Keratinocyte (primary cell): ENCODE measurements around the gene TMA7. TPM values are rescaled to one million over a fixed set of nuclear protein-coding genes. Genes with fewer than 3 reads are reported as not detected.

ENCODE experiments used
- DNase-seq: peaks from one replicate; pipeline ENCODE4 v3.0.0-alpha.2; 2011; ENCODE audit warnings: low read depth, missing footprints, low spot score
- FAIRE-seq: peaks from 2 replicates; lab custom pipeline; 2011; peaks lifted over from hg19 to GRCh38; lab: Jason Lieb, UNC
- H2AFZ ChIP-seq: 2 replicates; pipeline ENCODE4 v1.6.0; 2012; ENCODE audit warnings: low read length, control low read depth, inconsistent platforms; ENCODE audit not compliant: control insufficient read depth
- H3K27ac ChIP-seq: 2 replicates; pipeline ENCODE4 v1.5.1; 2011; ENCODE audit warnings: low read length; ENCODE audit not compliant: control insufficient read depth, insufficient read depth
- H3K27me3 ChIP-seq: 3 replicates; pipeline ENCODE4 v1.6.0; 2011; ENCODE audit warnings: low read length; ENCODE audit not compliant: control insufficient read depth, insufficient read depth; ENCODE audit errors: extremely low read depth
- H3K36me3 ChIP-seq, 2 experiments: 2 replicates in 1 of 2; 3 replicates in 1 of 2; pipeline ENCODE4 v1.5.1; 2011; ENCODE audit warnings: low read length in 2 of 2, mild to moderate bottlenecking in 1 of 2; ENCODE audit not compliant: control insufficient read depth in 2 of 2, insufficient read depth in 2 of 2; ENCODE audit errors: extremely low read depth in 1 of 2
- H3K4me1 ChIP-seq: 3 replicates; pipeline ENCODE4 v1.5.1; 2011; ENCODE audit warnings: low read length; ENCODE audit not compliant: control insufficient read depth, insufficient read depth; ENCODE audit errors: extremely low read depth
- H3K4me2 ChIP-seq: 3 replicates; pipeline ENCODE4 v1.6.0; 2011; ENCODE audit warnings: low read depth, low read length; ENCODE audit not compliant: control insufficient read depth, insufficient read depth; ENCODE audit errors: extremely low read depth
- H3K4me3 ChIP-seq, 3 experiments: fragments of 200-600 bp in 1 of 3; sonication (generic) in 1 of 3; 2 replicates in 2 of 3; 3 replicates in 1 of 3; pipeline ENCODE4 v1.5.1; 2011 to 2016; ENCODE audit warnings: low read length in 3 of 3, mild to moderate bottlenecking in 3 of 3, control low read depth in 2 of 3, inconsistent platforms in 1 of 3, low read depth in 1 of 3, mixed read lengths in 1 of 3, mixed run types in 1 of 3, moderate library complexity in 1 of 3; ENCODE audit not compliant: control insufficient read depth in 2 of 3, insufficient read depth in 2 of 3; ENCODE audit errors: extremely low read depth in 1 of 3
- H3K79me2 ChIP-seq: 2 replicates; pipeline ENCODE4 v1.6.0; 2012; ENCODE audit warnings: low read length; ENCODE audit not compliant: control insufficient read depth, insufficient read depth
- H3K9ac ChIP-seq: 3 replicates; pipeline ENCODE4 v1.6.0; 2011; ENCODE audit warnings: low read length; ENCODE audit not compliant: control insufficient read depth, insufficient read depth; ENCODE audit errors: extremely low read depth
- H3K9me1 ChIP-seq: 3 replicates; pipeline ENCODE4 v1.6.0; 2011; ENCODE audit warnings: low read length; ENCODE audit not compliant: control insufficient read depth, insufficient read depth; ENCODE audit errors: extremely low read depth
- H3K9me3 ChIP-seq: 2 replicates; pipeline ENCODE4 v1.5.1; 2012; ENCODE audit warnings: low read depth, low read length; ENCODE audit not compliant: control insufficient read depth
- H4K20me1 ChIP-seq: 3 replicates; pipeline ENCODE4 v1.6.0; 2011; ENCODE audit warnings: low read length; ENCODE audit not compliant: control insufficient read depth, insufficient read depth; ENCODE audit errors: extremely low read depth
- EZH2 ChIP-seq: IDR thresholded peaks from one replicate; pipeline ENCODE4 v1.6.1; 2012; ENCODE audit warnings: inconsistent platforms, mild to moderate bottlenecking, low read length, moderate library complexity
- dilution Hi-C: fragments of 300-500 bp; cut with MboI; formaldehyde crosslinking; loops from one replicate; pipeline ENCODE4 v1.7.0; 2020; ENCODE audit warnings: low sequenced_read_pairs; ENCODE audit not compliant: extremely low pct_ligation_motif_present
- polyA plus RNA-seq, 5 experiments: library from polyadenylated mRNA; depleted of rRNA in 3 of 5; stranded (reverse) in 3 of 5; stranded (forward) in 1 of 5; unstranded in 1 of 5; fragments of >200 nt; gene quantifications; 1 replicate in 1 of 5; 2 replicates in 3 of 5; 3 replicates in 1 of 5; pipeline versions ENCODE4 v1.2.1 to v1.2.3, GENCODE V29; 2011 to 2012; ENCODE audit warnings: missing spikeins in 2 of 5, low read depth in 1 of 5, low replicate concordance in 1 of 5
- TF ChIP-seq, protein P1 (sequence below), 3 experiments: IDR thresholded peaks in 1 of 3; conservative IDR thresholded peaks in 1 of 3; optimal IDR thresholded peaks in 1 of 3; 2 replicates in 2 of 3; 3 replicates in 1 of 3; pipeline versions ENCODE3 to v1.5.1; 2011; ENCODE audit warnings: low read length in 3 of 3, mild to moderate bottlenecking in 3 of 3, moderate library complexity in 2 of 3, control low read depth in 1 of 3, inconsistent platforms in 1 of 3; ENCODE audit not compliant: insufficient read depth in 2 of 3; ENCODE audit errors: extremely low read depth in 1 of 3

Gene TMA7
- polyA plus RNA-seq, 1 donor (not counting 4 experiments of a cell fraction or from before 2014, with no cell fraction given): 418 TPM

DNA sequence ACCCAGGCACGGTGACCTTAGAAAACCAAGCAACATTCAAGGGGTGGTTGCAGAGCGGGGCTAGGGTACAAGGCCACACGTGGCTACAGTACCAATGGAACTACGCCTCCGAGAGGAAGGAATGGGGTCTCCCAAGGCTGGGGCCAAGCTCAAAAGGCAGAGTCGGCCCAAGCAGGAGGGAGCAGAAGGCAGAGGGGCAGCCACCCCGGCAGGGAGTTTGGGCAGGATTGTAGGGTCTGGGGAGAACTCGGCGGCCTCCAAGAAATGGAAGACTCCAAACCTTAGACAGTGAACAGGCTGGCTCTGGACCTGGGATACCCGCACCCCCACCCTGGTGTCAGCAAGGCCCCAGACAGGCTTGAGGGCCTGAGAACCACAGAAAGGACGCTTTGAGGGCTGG, 35.1 kb downstream of the TMA7 start:
- no peak overlapping the region for H3K4me2 ChIP-seq
- no peak overlapping the region for H3K27ac ChIP-seq
- H3K79me2 ChIP-seq: peaks cover 18% of the 10 kb centered on the region
- no peak overlapping the region for H2AFZ ChIP-seq
- DNase-seq (no peak), FAIRE-seq (no peak)
- H3K9me3 ChIP-seq: no peaks in the 10 kb centered on the region
- peaks cover 0 to 3% of the 10 kb centered on the region in 2 experiments for H3K36me3 ChIP-seq
- dilution Hi-C loops: no loop called here
- no peak overlapping the region for H3K9ac ChIP-seq
- H3K4me3 ChIP-seq: no peak overlapping the region
- no peaks in the 10 kb centered on the region for H3K9me1 ChIP-seq
- no peaks in the 10 kb centered on the region for H3K27me3 ChIP-seq
- no peak for TF ChIP-seq EZH2
- TF ChIP-seq, protein P1, sequence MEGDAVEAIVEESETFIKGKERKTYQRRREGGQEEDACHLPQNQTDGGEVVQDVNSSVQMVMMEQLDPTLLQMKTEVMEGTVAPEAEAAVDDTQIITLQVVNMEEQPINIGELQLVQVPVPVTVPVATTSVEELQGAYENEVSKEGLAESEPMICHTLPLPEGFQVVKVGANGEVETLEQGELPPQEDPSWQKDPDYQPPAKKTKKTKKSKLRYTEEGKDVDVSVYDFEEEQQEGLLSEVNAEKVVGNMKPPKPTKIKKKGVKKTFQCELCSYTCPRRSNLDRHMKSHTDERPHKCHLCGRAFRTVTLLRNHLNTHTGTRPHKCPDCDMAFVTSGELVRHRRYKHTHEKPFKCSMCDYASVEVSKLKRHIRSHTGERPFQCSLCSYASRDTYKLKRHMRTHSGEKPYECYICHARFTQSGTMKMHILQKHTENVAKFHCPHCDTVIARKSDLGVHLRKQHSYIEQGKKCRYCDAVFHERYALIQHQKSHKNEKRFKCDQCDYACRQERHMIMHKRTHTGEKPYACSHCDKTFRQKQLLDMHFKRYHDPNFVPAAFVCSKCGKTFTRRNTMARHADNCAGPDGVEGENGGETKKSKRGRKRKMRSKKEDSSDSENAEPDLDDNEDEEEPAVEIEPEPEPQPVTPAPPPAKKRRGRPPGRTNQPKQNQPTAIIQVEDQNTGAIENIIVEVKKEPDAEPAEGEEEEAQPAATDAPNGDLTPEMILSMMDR (optimal IDR thresholded peaks at IDR 0.05 in 1 of 3, IDR thresholded peaks at IDR 0.05 in 1 of 3, conservative IDR thresholded peaks at IDR 0.05 in 1 of 3; ENCODE audit: extremely low read depth in 1 of 3, insufficient read depth in 2 of 3, low read length in 3 of 3): no peak
- H4K20me1 ChIP-seq: no peaks in the 10 kb centered on the region
- peaks cover 20% of the 10 kb centered on the region for H3K4me1 ChIP-seq

DNA sequence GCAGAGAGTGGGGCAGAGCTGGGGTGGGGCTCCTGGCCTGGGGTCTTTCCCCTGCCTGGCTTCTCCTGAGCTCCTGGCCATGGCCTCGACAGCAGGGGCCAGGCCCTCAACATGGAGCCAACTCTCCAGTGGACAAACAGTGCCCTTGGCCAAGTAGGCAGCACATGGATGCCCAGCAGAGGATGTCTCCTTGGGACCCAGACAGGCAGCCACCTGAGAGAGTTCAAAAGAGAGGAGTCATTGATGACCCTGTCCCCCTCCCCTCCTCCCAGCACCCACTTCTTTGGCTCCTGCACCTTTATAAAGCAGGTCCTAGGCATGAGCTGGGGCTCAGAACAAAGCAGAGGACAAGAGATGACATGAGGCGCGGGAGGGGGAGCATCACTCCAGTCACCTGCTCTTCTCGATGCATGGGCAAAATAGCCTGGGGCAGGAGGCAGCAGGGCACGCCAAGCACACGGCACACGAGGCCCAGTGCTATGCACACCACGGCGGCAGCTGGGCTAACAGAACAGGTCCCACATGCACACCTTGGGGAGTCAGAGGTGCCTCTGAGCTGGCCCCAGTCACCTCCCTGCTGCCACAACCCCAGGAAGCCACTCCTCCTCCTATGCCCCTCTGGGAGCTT, 36.5 kb downstream of the TMA7 start:
- dilution Hi-C loops: no loop called here
- no peak for FAIRE-seq
- Histone ChIP-seq H3K9me3 (no peaks in the 10 kb centered on the region), H3K79me2 (peaks cover 8% of the 10 kb centered on the region), H3K4me1 (peaks cover 17% of the 10 kb centered on the region), H3K27ac (no peak overlapping the region), H3K27me3 (no peaks in the 10 kb centered on the region), H2AFZ (no peak overlapping the region), H4K20me1 (no peaks in the 10 kb centered on the region), H3K36me3 (peaks cover 0 to 3% of the 10 kb centered on the region in 2 experiments), H3K9ac (no peak overlapping the region), H3K4me3 (no peak overlapping the region), H3K4me2 (no peak overlapping the region), H3K9me1 (no peaks in the 10 kb centered on the region)
- no peak for DNase-seq
- TF ChIP-seq, protein P1 (optimal IDR thresholded peaks at IDR 0.05 in 1 of 3, IDR thresholded peaks at IDR 0.05 in 1 of 3, conservative IDR thresholded peaks at IDR 0.05 in 1 of 3; ENCODE audit: extremely low read depth in 1 of 3, insufficient read depth in 2 of 3, low read length in 3 of 3): no peak
- no peak for TF ChIP-seq EZH2
